Spinal cord (tissue), 10 donors: ENCODE results near the gene PVRIG. TPM values are rescaled to one million over a fixed set of nuclear protein-coding genes. Genes with fewer than 3 reads are reported as not detected.
"Not testable (repeated sequence)": the region's sequence is repeated elsewhere in the genome, so short reads cannot be mapped to it uniquely, and the experiment has no call there.

Experiments used
- DNase-seq, 6 donors: peaks; one replicate each; pipeline versions ENCODE4 v3.0.0 to v3.0.0-alpha.2; 2013 to 2015; ENCODE audit warnings: low spot score in 6 of 6, low read depth in 4 of 6
- H3K27ac ChIP-seq: one replicate; pipeline ENCODE4 v1.5.1; 2013; ENCODE audit warnings: low read depth, low read length, control low read depth
- H3K27me3 ChIP-seq: one replicate; pipeline ENCODE4 v1.6.1; 2013; ENCODE audit warnings: low read length; ENCODE audit not compliant: control insufficient read depth, insufficient read depth
- H3K36me3 ChIP-seq: one replicate; pipeline ENCODE4 v1.6.1; 2013; ENCODE audit warnings: low read length; ENCODE audit not compliant: control insufficient read depth, insufficient read depth
- H3K4me1 ChIP-seq: one replicate; pipeline ENCODE4 v1.6.1; 2013; ENCODE audit warnings: low read length; ENCODE audit not compliant: control insufficient read depth, insufficient read depth
- H3K4me3 ChIP-seq: one replicate; pipeline ENCODE4 v1.5.1; 2013; ENCODE audit warnings: low read depth, low read length, control low read depth
- H3K9me3 ChIP-seq: one replicate; pipeline ENCODE4 v1.6.1; 2013; ENCODE audit warnings: low read length; ENCODE audit not compliant: control insufficient read depth, insufficient read depth
- WGBS: methylation state at CpG from one replicate; pipeline ENCODE4 v1.1.5; 2013; ENCODE audit warnings: missing lambda C conversion rate; ENCODE audit not compliant: insufficient coverage; 5-methylcytosine and 5-hydroxymethylcytosine counted together
- polyA plus RNA-seq, 2 donors: library from polyadenylated mRNA; unstranded; fragments of 120-200 nt; gene quantifications; one replicate each; pipeline ENCODE4 v1.2.1, GENCODE V29; 2013; ENCODE audit not compliant: insufficient read length in 2 of 2
- total RNA-seq, 2 donors: library from RNA; depleted of rRNA in 1 of 2; stranded (reverse); fragments of 120-200 nt in 1 of 2; fragments of >200 nt in 1 of 2; gene quantifications; one replicate each; pipeline versions ENCODE4 v1.2.3 to v1.2.4, GENCODE V29; 2013 to 2014
- donor health status: healthy.

PVRIG gene
- total and polyA plus RNA-seq, 4 donors, result 11.6 to 13.5 TPM; not detected in 2

GRCh38 chr7:100222445-100223132 lies 2.8 kb downstream of the PVRIG start:
- H3K9me3 ChIP-seq, result no peaks in the 10 kb centered on the region
- H3K27me3 ChIP-seq, result no peaks in the 10 kb centered on the region
- no peak for DNase-seq
- H3K36me3 ChIP-seq, result peaks cover 77% of the 10 kb centered on the region
- peaks cover 2% of the 10 kb centered on the region for H3K4me1 ChIP-seq
- WGBS, result 90% methylated on average over 11 of the region's 13 CpGs
- no peak overlapping the region for H3K27ac ChIP-seq
- no peak overlapping the region for H3K4me3 ChIP-seq

- 96% methylated on average over 15 of the region's 17 CpGs for WGBS
Observed at GRCh38 chr7:100223376-100223927, 3.7 kb downstream of the PVRIG start.

GRCh38 chr7:100224891-100225290 lies 5.1 kb downstream of the PVRIG start:
- H3K36me3 ChIP-seq, result peaks cover 70% of the 10 kb centered on the region
- not testable (repeated sequence) for H3K27me3 ChIP-seq, H3K4me3 ChIP-seq, H3K9me3 ChIP-seq, H3K4me1 ChIP-seq, H3K27ac ChIP-seq, DNase-seq
- 87% methylated on average over 3 of the region's 6 CpGs for whole genome bisulfite sequencing

More at GRCh38 chr7:100223376-100223927, 3.7 kb downstream of the PVRIG start:
- H3K27me3 ChIP-seq, H3K27ac ChIP-seq, H3K4me1 ChIP-seq, H3K4me3 ChIP-seq, DNase-seq, H3K9me3 ChIP-seq: not testable (repeated sequence)
- peaks cover 77% of the 10 kb centered on the region for H3K36me3 ChIP-seq

DNA sequence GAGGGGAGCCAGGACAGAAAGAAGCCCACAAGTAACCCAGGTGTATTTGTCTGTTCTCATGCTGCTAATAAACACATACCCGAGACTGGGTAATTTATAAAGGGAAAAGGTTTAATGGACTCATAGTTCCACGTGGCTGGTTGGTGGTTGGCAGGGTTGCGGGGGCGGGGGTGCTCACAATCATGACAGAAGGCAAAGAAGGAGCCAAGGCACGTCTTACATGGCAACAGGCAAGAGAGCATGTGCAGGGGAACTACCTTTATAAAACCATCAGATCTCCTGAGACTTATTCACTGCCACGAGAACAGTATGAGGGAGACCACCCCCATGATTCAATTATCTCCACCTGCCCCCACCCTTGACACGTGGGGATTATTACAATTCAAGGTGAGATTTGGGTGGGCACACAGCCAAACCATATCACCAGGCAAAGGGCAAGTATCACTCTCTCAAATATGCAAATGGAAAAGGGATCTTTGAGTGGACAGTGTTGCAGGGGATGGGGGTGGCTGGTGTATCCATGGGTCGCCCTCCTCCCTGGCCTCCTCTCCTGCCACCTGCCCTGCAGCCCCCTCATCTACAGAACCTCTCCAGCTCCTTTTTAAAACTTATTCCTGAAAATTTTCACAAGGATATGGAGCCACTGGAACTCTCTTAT lies 15.0 kb downstream of the PVRIG start:
- H3K36me3 ChIP-seq, result peaks cover 31% of the 10 kb centered on the region
- not testable (repeated sequence) for H3K27me3 ChIP-seq, DNase-seq, H3K27ac ChIP-seq, H3K4me3 ChIP-seq, H3K4me1 ChIP-seq, H3K9me3 ChIP-seq
- WGBS, result 100% methylated on average over 1 of the region's 8 CpGs

DNA sequence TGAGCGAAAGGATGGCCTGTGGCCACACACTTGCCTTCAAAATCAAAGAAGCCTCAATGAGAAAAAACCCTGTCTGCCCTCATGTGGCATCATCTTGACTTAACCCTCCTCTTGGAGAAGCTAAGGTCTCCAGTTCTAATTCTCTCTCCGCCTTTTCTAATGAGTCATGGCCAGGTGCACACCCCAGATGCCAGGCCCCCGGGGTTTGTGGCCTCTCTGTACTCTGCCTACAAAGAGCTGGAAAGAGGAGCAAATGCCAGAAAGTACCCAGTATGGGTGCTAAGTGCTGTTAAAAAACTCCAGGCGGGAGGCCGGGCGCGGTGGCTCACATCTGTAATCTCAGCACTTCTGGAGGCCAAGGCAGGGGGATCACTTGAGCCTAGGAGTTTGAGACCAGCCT lies 20.2 kb downstream of the PVRIG start:
- H3K27me3 ChIP-seq, H3K36me3 ChIP-seq, DNase-seq, H3K4me3 ChIP-seq, H3K27ac ChIP-seq, H3K9me3 ChIP-seq: not testable (repeated sequence)
- H3K4me1 ChIP-seq, result peaks cover 21% of the 10 kb centered on the region
- WGBS, result 94% methylated on average over 7 of the region's 7 CpGs

DNA sequence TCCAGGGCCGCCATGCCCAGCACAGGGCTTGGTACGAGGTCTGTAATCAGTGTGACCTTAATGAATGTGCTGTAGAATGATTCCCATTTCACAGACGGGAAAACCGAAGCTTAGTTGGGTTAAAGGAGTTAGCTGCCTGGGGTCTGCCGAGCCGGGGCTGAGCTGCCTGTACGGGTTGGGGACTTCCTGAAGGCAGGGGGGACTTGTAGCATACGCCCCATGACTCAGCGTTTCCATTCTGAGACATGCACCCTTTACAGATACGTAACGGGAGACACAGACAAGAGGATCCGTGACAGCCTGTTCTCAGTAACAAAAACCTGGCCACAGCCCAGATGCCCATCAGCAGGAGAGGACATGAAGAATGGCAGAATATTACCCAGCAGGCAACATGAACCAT lies 23.6 kb downstream of the PVRIG start:
- WGBS, result 100% methylated on average over 6 of the region's 12 CpGs
- not testable (repeated sequence) for H3K9me3 ChIP-seq, H3K27me3 ChIP-seq, H3K36me3 ChIP-seq, DNase-seq, H3K4me3 ChIP-seq, H3K27ac ChIP-seq
- peaks cover 23% of the 10 kb centered on the region for H3K4me1 ChIP-seq

DNA sequence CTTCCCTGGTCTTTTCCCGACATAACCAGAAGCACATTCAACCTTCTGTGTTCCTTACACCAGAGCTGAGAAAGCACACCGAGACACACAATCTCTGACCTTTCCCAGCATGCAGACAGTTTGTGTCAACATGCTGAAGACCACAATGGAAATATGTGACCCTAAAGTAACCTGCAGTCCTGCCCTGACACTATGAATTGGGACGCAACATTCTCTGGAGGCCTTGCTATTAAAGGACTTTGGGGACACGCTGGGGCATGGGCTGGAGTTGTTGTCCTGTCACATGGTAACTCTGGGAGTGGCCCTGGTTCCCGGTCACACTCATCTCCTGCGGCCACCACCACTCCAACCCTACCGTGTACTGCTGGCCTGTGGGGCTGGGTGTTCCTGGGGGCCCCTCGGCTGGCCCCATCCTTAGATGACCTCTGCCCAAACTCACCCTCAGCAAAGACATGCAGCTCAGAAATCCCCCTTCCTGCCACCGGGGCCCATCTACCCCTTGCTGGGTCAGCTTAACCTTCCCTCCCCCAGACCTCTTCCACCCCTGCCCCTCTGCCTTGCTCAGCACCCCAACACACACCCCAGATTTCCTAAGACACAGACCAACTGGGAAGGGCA lies 25.3 kb downstream of the PVRIG start:
- not testable (repeated sequence) for H3K4me3 ChIP-seq, H3K27ac ChIP-seq

GRCh38 chr7:100246121-100246864 lies 26.5 kb downstream of the PVRIG start:
- H3K9me3 ChIP-seq, H3K27me3 ChIP-seq, H3K27ac ChIP-seq, DNase-seq, H3K4me3 ChIP-seq: not testable (repeated sequence)
- Histone ChIP-seq H3K36me3 (peaks cover 10% of the 10 kb centered on the region), H3K4me1 (peaks cover 20% of the 10 kb centered on the region)
- WGBS, result 72% methylated on average over 12 of the region's 15 CpGs

More for the DNA sequence above, 25.3 kb downstream of the PVRIG start:
- 71% methylated on average over 8 of the region's 9 CpGs for WGBS
- not testable (repeated sequence) for H3K27me3 ChIP-seq, H3K9me3 ChIP-seq, DNase-seq
- Histone ChIP-seq H3K4me1 (peaks cover 23% of the 10 kb centered on the region), H3K36me3 (peaks cover 12% of the 10 kb centered on the region)

GRCh38 chr7:100246865-100247137 lies 27.1 kb downstream of the PVRIG start:
- Histone ChIP-seq H3K36me3 (peaks cover 10% of the 10 kb centered on the region), H3K4me1 (peaks cover 16% of the 10 kb centered on the region)
- not testable (repeated sequence) for H3K4me3 ChIP-seq, DNase-seq, H3K9me3 ChIP-seq, H3K27me3 ChIP-seq, H3K27ac ChIP-seq
- 100% methylated on average over 2 of the region's 9 CpGs for whole genome bisulfite sequencing
